Measurements from ENCODE around the gene CDH3. TPM values are rescaled to one million over a fixed set of nuclear protein-coding genes. Genes with fewer than 3 reads are reported as not detected.

The CDH3 gene

DNA sequence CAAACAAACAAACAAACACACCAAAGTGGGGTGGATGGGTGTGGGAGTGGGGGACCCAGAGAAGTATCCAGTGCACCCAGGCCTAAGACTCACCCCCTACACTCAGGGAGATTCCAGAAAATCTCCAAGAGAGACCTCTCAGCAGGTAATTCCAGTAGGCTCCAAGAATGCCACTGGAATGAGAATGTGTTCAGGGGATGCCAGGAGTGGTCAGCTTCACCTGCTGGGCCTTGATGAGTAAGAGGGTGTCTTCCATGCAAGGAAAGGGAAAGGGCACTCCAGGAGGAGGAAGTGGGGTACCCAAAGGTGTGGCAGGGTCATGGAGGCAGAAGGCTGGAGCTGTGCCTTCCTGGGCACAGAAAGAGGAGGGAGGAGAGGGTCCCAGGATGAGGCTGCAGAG lies 101.8 kb downstream of the CDH3 start:
- H3K23ac ChIP-seq (ENCODE audit: low read length), result no peak overlapping the region
- H4K5ac ChIP-seq (ENCODE audit: low read length), result no peak overlapping the region
- peaks cover 1% of the 10 kb centered on the region for H3K79me1 ChIP-seq (ENCODE audit: low read length)
- H3K27me3 ChIP-seq (ENCODE audit: insufficient read depth, low read length, poor library complexity), result no peaks in the 10 kb centered on the region
- no peak overlapping the region for H4K8ac ChIP-seq (ENCODE audit: low read depth, low read length)
- H3K9ac ChIP-seq (ENCODE audit: low read length), result no peak overlapping the region
- no peak overlapping the region for H2BK120ac ChIP-seq (ENCODE audit: low read depth, low read length)
- H3K79me2 ChIP-seq (ENCODE audit: control insufficient read depth, insufficient read depth, low read length), result peaks cover 15% of the 10 kb centered on the region
- H2BK5ac ChIP-seq (ENCODE audit: low read length), result no peak overlapping the region
- no peak overlapping the region for H3K4me3 ChIP-seq (ENCODE audit: low read length)
- peaks cover 2% of the 10 kb centered on the region for H3K4me1 ChIP-seq (ENCODE audit: control insufficient read depth, low read depth, low read length)
- H2BK15ac ChIP-seq (replicated peaks; ENCODE audit: low read depth), result no peak overlapping the region
- no peak overlapping the region for H3K4ac ChIP-seq (ENCODE audit: low read depth, low read length)
- DNase-seq, result no peak
- no peak overlapping the region for H2AK5ac ChIP-seq (ENCODE audit: low read length)
- no peak overlapping the region for H3K18ac ChIP-seq (ENCODE audit: low read length)
- H3K4me2 ChIP-seq (ENCODE audit: low read length), result no peak overlapping the region
- H3K36me3 ChIP-seq (ENCODE audit: control insufficient read depth, insufficient read depth, low read length), result no peaks in the 10 kb centered on the region
- no peak overlapping the region for H3K27ac ChIP-seq (ENCODE audit: low read depth, low read length)
- no peak overlapping the region for H3K56ac ChIP-seq (ENCODE audit: low read length)

DNA sequence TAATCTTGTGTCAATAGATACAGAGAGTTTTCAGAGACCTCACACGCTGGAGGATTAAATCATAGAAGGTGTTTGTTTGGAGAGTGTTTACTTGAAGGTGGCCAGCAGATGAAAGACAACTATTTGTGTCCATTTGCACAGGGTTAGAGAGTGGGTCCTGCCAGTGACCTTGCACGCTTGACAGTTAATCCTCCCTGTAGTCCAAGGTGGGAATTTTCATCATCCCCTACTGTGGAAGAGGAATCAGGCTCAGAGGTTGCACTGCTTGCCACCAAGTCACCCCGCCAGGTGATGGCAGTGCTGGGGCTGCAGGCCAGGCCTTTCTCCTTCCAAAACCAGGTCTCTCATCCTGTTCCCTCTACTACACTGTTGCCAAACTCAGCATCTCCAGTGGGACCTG lies 104.3 kb downstream of the CDH3 start:
- Histone ChIP-seq H3K56ac (ENCODE audit: low read length) (no peak overlapping the region), H3K27ac (ENCODE audit: low read depth, low read length) (no peak overlapping the region), H4K8ac (ENCODE audit: low read depth, low read length) (no peak overlapping the region), H3K79me2 (ENCODE audit: control insufficient read depth, insufficient read depth, low read length) (peaks cover 19% of the 10 kb centered on the region), H3K4ac (ENCODE audit: low read depth, low read length) (no peak overlapping the region), H3K23ac (ENCODE audit: low read length) (no peak overlapping the region), H2BK5ac (ENCODE audit: low read length) (no peak overlapping the region), H3K4me1 (ENCODE audit: control insufficient read depth, low read depth, low read length) (peaks cover 2% of the 10 kb centered on the region), H3K36me3 (ENCODE audit: control insufficient read depth, insufficient read depth, low read length) (peaks cover 1% of the 10 kb centered on the region), H2AK5ac (ENCODE audit: low read length) (no peak overlapping the region), H2BK120ac (ENCODE audit: low read depth, low read length) (no peak overlapping the region), H4K5ac (ENCODE audit: low read length) (no peak overlapping the region), H3K4me3 (ENCODE audit: low read length) (no peak overlapping the region), H3K27me3 (ENCODE audit: insufficient read depth, low read length, poor library complexity) (no peaks in the 10 kb centered on the region), H3K18ac (ENCODE audit: low read length) (no peak overlapping the region), H2BK15ac (replicated peaks; ENCODE audit: low read depth) (no peak overlapping the region), H3K4me2 (ENCODE audit: low read length) (no peak overlapping the region), H3K79me1 (ENCODE audit: low read length) (peaks cover 1% of the 10 kb centered on the region), H3K9ac (ENCODE audit: low read length) (no peak overlapping the region)
- peak; percentile 62 for DNase-seq
- no CpG with 5 or more reads among the region's 3 CpGs for WGBS (ENCODE audit: extremely low coverage, insufficient coverage, low lambda C conversion rate)

Small RNA genes within 50 kb of the gene (small RNA-seq; reads per million reads assigned to genes)
- not detected for gene HSPE1P5 (ENCODE audit: insufficient read depth)
- gene RF01233 (ENCODE audit: insufficient read depth), result not detected
- gene RNA5SP429 (ENCODE audit: insufficient read depth), result not detected

Measured in mesendoderm (in vitro differentiated cells).